Liver (tissue), 3 donors: Measurements from ENCODE around the gene RXFP3.

ENCODE experiments used
- NR2F2 ChIP-seq: IDR thresholded peaks from 2 replicates; pipeline ENCODE4 v1.6.1; 2016; ENCODE audit warnings: antibody characterized with exemption
- SP1 ChIP-seq: IDR thresholded peaks from 2 replicates; pipeline ENCODE4 v1.6.1; 2018; ENCODE audit warnings: antibody characterized with exemption, mild to moderate bottlenecking
- TF ChIP-seq, protein P1 (sequence below): fragments of 150-350 bp; IDR thresholded peaks from 2 replicates; pipeline ENCODE4 v1.5.1; 2017; ENCODE audit warnings: improper control_type of control experiment, low read depth, low read length; ENCODE audit not compliant: missing input control
- donor health status: healthy.
- donor health status: healthy.

DNA sequence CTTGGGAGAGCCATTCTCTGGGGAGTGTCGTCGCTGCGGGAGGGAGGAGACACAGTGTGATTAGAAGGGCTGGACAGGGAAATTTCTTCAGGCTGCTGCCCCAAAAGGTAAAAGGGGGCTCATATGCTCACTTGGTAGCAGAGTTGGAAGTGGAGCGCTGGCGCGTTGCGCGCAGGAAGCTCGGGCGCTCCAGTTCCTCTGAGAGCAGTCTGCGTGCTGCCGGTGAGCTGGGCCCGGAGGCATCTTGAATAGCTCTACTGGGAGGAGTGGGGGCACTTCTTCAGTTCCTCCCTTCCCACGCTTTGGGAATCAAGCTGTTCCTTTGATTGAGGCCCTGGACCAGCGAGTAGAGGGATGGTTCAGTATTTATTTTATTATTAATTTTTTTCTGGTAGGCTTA lies 2.7 kb downstream of the RXFP3 start:
- TF ChIP-seq, protein P1, sequence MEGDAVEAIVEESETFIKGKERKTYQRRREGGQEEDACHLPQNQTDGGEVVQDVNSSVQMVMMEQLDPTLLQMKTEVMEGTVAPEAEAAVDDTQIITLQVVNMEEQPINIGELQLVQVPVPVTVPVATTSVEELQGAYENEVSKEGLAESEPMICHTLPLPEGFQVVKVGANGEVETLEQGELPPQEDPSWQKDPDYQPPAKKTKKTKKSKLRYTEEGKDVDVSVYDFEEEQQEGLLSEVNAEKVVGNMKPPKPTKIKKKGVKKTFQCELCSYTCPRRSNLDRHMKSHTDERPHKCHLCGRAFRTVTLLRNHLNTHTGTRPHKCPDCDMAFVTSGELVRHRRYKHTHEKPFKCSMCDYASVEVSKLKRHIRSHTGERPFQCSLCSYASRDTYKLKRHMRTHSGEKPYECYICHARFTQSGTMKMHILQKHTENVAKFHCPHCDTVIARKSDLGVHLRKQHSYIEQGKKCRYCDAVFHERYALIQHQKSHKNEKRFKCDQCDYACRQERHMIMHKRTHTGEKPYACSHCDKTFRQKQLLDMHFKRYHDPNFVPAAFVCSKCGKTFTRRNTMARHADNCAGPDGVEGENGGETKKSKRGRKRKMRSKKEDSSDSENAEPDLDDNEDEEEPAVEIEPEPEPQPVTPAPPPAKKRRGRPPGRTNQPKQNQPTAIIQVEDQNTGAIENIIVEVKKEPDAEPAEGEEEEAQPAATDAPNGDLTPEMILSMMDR = no peak
- TF ChIP-seq SP1 (no peak), NR2F2 (no peak)
